Measurements from ENCODE around the gene IL22.

IL22 gene

DNA sequence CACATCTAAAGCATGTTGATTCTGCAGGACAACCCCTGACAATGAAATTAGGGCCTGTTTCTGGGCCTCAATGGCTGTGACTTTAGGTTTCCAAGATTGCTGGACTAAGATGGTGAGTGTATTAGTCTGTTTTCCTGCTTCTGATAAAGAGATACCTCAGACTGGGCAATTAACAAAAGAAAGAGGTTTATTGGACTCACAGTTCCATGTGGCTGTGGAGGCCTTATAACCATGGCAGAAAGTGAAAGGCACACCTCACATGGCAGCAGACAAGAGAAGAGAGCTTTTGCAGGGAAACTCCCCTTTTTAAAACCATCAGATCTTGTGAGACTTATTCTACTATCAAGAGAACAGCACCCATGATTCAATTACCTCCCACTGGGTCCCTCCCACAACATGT is 10.6 kb downstream of the IL22 start:
- TF ChIP-seq, protein P1, sequence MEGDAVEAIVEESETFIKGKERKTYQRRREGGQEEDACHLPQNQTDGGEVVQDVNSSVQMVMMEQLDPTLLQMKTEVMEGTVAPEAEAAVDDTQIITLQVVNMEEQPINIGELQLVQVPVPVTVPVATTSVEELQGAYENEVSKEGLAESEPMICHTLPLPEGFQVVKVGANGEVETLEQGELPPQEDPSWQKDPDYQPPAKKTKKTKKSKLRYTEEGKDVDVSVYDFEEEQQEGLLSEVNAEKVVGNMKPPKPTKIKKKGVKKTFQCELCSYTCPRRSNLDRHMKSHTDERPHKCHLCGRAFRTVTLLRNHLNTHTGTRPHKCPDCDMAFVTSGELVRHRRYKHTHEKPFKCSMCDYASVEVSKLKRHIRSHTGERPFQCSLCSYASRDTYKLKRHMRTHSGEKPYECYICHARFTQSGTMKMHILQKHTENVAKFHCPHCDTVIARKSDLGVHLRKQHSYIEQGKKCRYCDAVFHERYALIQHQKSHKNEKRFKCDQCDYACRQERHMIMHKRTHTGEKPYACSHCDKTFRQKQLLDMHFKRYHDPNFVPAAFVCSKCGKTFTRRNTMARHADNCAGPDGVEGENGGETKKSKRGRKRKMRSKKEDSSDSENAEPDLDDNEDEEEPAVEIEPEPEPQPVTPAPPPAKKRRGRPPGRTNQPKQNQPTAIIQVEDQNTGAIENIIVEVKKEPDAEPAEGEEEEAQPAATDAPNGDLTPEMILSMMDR (IDR thresholded peaks at IDR 0.05; ENCODE audit: control insufficient read depth, extremely low read depth, insufficient read depth) = no peak

DNA sequence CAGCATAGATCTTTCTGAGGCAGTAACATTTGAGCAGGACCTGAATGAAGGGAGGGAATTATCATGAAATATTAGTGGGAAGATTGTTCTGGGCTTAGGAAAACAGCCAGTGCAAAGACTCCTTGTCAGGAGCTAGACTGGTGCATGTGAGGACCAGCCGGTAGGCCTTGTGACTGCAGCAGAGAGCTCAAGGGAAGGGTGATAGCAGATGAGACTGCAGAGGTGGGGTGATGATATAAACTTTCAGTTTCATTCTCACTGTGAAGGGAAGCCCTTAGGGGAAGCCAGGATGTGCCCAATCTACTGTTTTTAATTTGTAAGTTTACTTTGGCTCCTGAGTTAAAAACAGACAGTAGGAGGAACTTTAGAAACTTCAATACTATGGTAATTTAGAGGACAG is 12.4 kb downstream of the IL22 start:
- TF ChIP-seq, protein P1 (IDR thresholded peaks at IDR 0.05; ENCODE audit: control insufficient read depth, extremely low read depth, insufficient read depth) = no peak
- no peak overlapping the region for H3K4me3 ChIP-seq (ENCODE audit: low read depth, low read length)
- no peak for DNase-seq (ENCODE audit: low read depth)

More for the DNA sequence above, 10.6 kb downstream of the IL22 start:
- DNase-seq (ENCODE audit: low read depth) = no peak
- H3K4me3 ChIP-seq (ENCODE audit: low read depth, low read length) = no peak overlapping the region

GRCh38 chr12:68240079-68240478 is 13.3 kb downstream of the IL22 start:
- TF ChIP-seq, protein P1 (IDR thresholded peaks at IDR 0.05; ENCODE audit: control insufficient read depth, extremely low read depth, insufficient read depth) = no peak
- no peak for DNase-seq (ENCODE audit: low read depth)
- H3K4me3 ChIP-seq (ENCODE audit: low read depth, low read length) = no peak overlapping the region

DNA sequence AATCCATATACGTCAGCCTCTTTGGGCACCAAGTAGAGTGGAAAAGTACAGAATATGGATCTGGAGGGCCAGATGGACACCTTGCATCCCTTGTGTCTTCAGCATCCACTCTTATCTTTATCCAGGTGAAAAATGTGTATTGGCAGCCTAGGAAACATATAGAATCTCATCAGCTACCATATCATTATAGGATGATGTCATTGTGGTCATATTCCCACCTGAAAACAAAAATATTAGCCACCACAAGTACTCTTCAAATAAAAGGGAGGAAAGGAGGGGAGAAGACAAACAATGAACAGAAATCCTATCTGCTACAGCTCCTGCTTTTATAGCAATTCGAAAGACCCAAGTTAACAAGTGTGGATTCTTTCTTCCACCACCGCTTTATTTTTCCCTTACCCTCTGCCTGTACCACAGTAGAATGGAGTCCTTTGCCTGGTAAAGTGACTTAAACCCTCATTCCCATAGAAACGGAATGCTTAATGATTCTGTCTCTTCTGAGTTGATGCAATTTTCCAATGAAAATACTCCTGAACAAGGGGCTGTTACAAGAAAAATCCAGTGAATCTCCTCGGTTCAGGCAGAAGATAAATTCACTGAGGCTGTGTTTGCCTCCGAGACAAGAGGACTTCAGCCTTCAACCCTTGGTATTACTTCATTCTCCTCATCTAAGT is 14.0 kb downstream of the IL22 start:
- TF ChIP-seq, protein P1 (IDR thresholded peaks at IDR 0.05; ENCODE audit: control insufficient read depth, extremely low read depth, insufficient read depth) = no peak
- DNase-seq (ENCODE audit: low read depth) = no peak
- no peak overlapping the region for H3K4me3 ChIP-seq (ENCODE audit: low read depth, low read length)

DNA sequence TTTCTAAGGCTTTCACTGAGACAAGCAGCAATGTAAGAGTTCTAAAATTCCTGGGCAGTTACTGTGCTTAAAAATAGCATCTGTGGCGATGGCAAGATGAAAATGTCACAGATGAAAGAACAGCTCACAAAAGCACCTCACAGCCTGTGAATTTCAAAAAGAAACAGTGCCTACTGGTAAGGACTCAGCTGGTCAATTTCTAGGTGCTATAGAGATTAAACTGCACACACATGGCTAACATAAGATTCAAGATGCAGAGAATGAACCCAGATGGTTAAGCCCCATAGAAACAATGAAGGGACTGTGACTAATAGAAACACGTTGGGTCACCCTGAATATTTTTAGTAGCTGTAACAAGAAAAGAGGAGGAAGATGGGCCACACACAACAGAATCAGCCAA is 15.8 kb downstream of the IL22 start:
- TF ChIP-seq, protein P1 (IDR thresholded peaks at IDR 0.05; ENCODE audit: control insufficient read depth, extremely low read depth, insufficient read depth) = no peak
- no peak for DNase-seq (ENCODE audit: low read depth)
- no peak overlapping the region for H3K4me3 ChIP-seq (ENCODE audit: low read depth, low read length)

- DNase-seq (ENCODE audit: low read depth) = no peak
- TF ChIP-seq, protein P1 (IDR thresholded peaks at IDR 0.05; ENCODE audit: control insufficient read depth, extremely low read depth, insufficient read depth) = no peak
- peak overlapping the region; percentile 44 for H3K4me3 ChIP-seq (ENCODE audit: low read depth, low read length)
Measured at GRCh38 chr12:68237078-68237477, 16.3 kb downstream of the IL22 start.
